WTC11 (cell line): ENCODE measurements around the gene PNLIPRP1. TPM values are rescaled to one million over a fixed set of nuclear protein-coding genes. Genes with fewer than 3 reads are reported as not detected.

Experiments
- ATAC-seq: fragments of 200-7000 bp; cut with Tn5 transposase; 2 replicates; pipeline ENCODE4 v1.10.0; 2021; ENCODE audit warnings: mild to moderate bottlenecking, moderate library complexity
- CTCF ChIA-PET: fragments of 300-600 bp; sonication (Branson Sonifier 250); formaldehyde crosslinking; loops from one replicate; lab custom pipeline; 2021; ENCODE audit warnings: antibody characterized with exemption; lab: Charles Lee
- POLR2A ChIA-PET: fragments of 350-600 bp; sonication (Branson Sonifier 250); formaldehyde crosslinking; loops from one replicate; lab custom pipeline; 2021; ENCODE audit warnings: antibody characterized with exemption; lab: Charles Lee
- DNase-seq: peaks from one replicate; pipeline ENCODE4 v3.0.0; 2021; ENCODE audit warnings: low spot score
- H3K27ac Mint-ChIP-seq: 2 replicates; pipeline ENCODE4 v1.8.0; 2021; ENCODE audit warnings: mixed read lengths
- H3K27me3 Mint-ChIP-seq: 2 replicates; pipeline ENCODE4 v1.8.0; 2021; ENCODE audit warnings: low read depth, mild to moderate bottlenecking, moderate library complexity, mixed read lengths
- H3K36me3 Mint-ChIP-seq: 2 replicates; pipeline ENCODE4 v1.8.0; 2021; ENCODE audit warnings: mixed read lengths
- H3K4me1 Mint-ChIP-seq: 2 replicates; pipeline ENCODE4 v1.8.0; 2022; ENCODE audit warnings: mixed read lengths
- H3K4me3 Mint-ChIP-seq: 2 replicates; pipeline ENCODE4 v1.8.0; 2021; ENCODE audit warnings: mild to moderate bottlenecking, moderate library complexity, mixed read lengths
- H3K9me3 Mint-ChIP-seq: 2 replicates; pipeline ENCODE4 v1.8.0; 2021; ENCODE audit warnings: mixed read lengths
- AR ChIP-seq: fragments of 250-450 bp; sonication (Bioruptor Pico); IDR thresholded peaks from 2 replicates; pipeline ENCODE4 v1.9.0; 2021; ENCODE audit warnings: mild to moderate bottlenecking
- ARID4B ChIP-seq: sonication (generic); formaldehyde crosslinking; IDR thresholded peaks from 2 replicates; pipeline ENCODE4 v1.8.0; 2023; ENCODE audit warnings: missing genetic modification reagents, mild to moderate bottlenecking, borderline replicate concordance
- CBFB ChIP-seq: sonication (generic); formaldehyde crosslinking; IDR thresholded peaks from 2 replicates; pipeline ENCODE4 v1.8.1; 2022; ENCODE audit warnings: mild to moderate bottlenecking, low read depth, missing genetic modification reagents
- CDX4 ChIP-seq: fragments of 250-450 bp; sonication (Bioruptor Pico); IDR thresholded peaks from 2 replicates; pipeline ENCODE4 v1.9.0; 2021; ENCODE audit warnings: moderate library complexity, mild to moderate bottlenecking, inconsistent platforms, borderline replicate concordance
- CREM ChIP-seq: sonication (generic); formaldehyde crosslinking; IDR thresholded peaks from 2 replicates; pipeline ENCODE4 v1.8.1; 2022; ENCODE audit warnings: mild to moderate bottlenecking, missing genetic modification reagents, moderate library complexity
- CTCF ChIP-seq: fragments of 200-600 bp; IDR thresholded peaks from 2 replicates; pipeline ENCODE4 v1.8.0; 2022; ENCODE audit warnings: antibody characterized with exemption
- ELF4 ChIP-seq: sonication (generic); formaldehyde crosslinking; IDR thresholded peaks from 2 replicates; pipeline ENCODE4 v1.8.1; 2022; ENCODE audit warnings: low read depth, mild to moderate bottlenecking, moderate library complexity, missing genetic modification reagents
- ERG ChIP-seq: fragments of 250-450 bp; sonication (Bioruptor Pico); IDR thresholded peaks from 2 replicates; pipeline ENCODE4 v1.8.0; 2021; ENCODE audit warnings: mild to moderate bottlenecking
- ETV6 ChIP-seq: sonication (generic); formaldehyde crosslinking; IDR thresholded peaks from 2 replicates; pipeline ENCODE4 v1.8.1; 2022; ENCODE audit warnings: mild to moderate bottlenecking, missing genetic modification reagents
- FOXK1 ChIP-seq: sonication (generic); formaldehyde crosslinking; IDR thresholded peaks from 2 replicates; pipeline ENCODE4 v1.8.0; 2022; ENCODE audit warnings: mild to moderate bottlenecking, moderate library complexity, missing genetic modification reagents
- FOXP1 ChIP-seq: sonication (generic); formaldehyde crosslinking; IDR thresholded peaks from 2 replicates; pipeline ENCODE4 v1.8.0; 2022; ENCODE audit warnings: missing genetic modification reagents, mild to moderate bottlenecking, moderate library complexity, borderline replicate concordance
- GTF2I ChIP-seq: fragments of 250-450 bp; sonication (Bioruptor Pico); conservative IDR thresholded peaks from 2 replicates; pipeline ENCODE4 v1.4.0; 2021; ENCODE audit warnings: mild to moderate bottlenecking
- IRF1 ChIP-seq: sonication (generic); formaldehyde crosslinking; IDR thresholded peaks from 2 replicates; pipeline ENCODE4 v1.8.0; 2023; ENCODE audit warnings: missing genetic modification reagents
- IRF2 ChIP-seq: sonication (generic); formaldehyde crosslinking; IDR thresholded peaks from 2 replicates; pipeline ENCODE4 v1.8.0; 2022; ENCODE audit warnings: low read depth, missing genetic modification reagents, borderline replicate concordance
- SMAD3 ChIP-seq: sonication (generic); formaldehyde crosslinking; IDR thresholded peaks from 2 replicates; pipeline ENCODE4 v1.8.0; 2022; ENCODE audit warnings: missing genetic modification reagents, mild to moderate bottlenecking, borderline replicate concordance
- SMAD4 ChIP-seq: sonication (generic); formaldehyde crosslinking; IDR thresholded peaks from 2 replicates; pipeline ENCODE4 v1.8.0; 2022; ENCODE audit warnings: mild to moderate bottlenecking, missing genetic modification reagents
- ZNF219 ChIP-seq: sonication (generic); formaldehyde crosslinking; IDR thresholded peaks from 2 replicates; pipeline ENCODE4 v1.8.0; 2023; ENCODE audit warnings: missing genetic modification reagents, mild to moderate bottlenecking, borderline replicate concordance
- ZNF263 ChIP-seq: sonication (generic); formaldehyde crosslinking; IDR thresholded peaks from 2 replicates; pipeline ENCODE4 v1.8.1; 2022; ENCODE audit warnings: low read depth, mild to moderate bottlenecking, moderate library complexity, missing genetic modification reagents
- ZNF425 ChIP-seq: fragments of 250-450 bp; sonication (Bioruptor Pico); conservative IDR thresholded peaks from 2 replicates; pipeline ENCODE4 v1.9.0; 2021; ENCODE audit warnings: mild to moderate bottlenecking
- ZNF671 ChIP-seq: fragments of 250-450 bp; sonication (Bioruptor Pico); IDR thresholded peaks from 2 replicates; pipeline ENCODE4 v1.8.0; 2021; ENCODE audit warnings: mild to moderate bottlenecking
- total RNA-seq: library from RNA; stranded (reverse); gene quantifications from 3 replicates; pipeline ENCODE4 v1.2.3, GENCODE V29; 2021

The PNLIPRP1 gene
- total RNA-seq, 1 experiment from 2014 or later, result 0.68 TPM

GRCh38 chr10:116593139-116593740 lies 2.5 kb downstream of the PNLIPRP1 start:
- Mint-ChIP-seq H3K4me1 (peaks cover 6% of the 10 kb centered on the region), H3K4me3 (no peak overlapping the region), H3K9me3 (peaks cover 6% of the 10 kb centered on the region), H3K27ac (no peak overlapping the region), H3K36me3 (no peaks in the 10 kb centered on the region), H3K27me3 (no peaks in the 10 kb centered on the region)
- DNase-seq (no peak), ATAC-seq (no peak)
- CTCF ChIA-PET, result interaction anchor here (0.7 to 1.0 kb wide), 3 partner anchors 72 to 113 kb away, joined by 3 to 4 read pairs (median 3); no protein-coding TSS in a partner anchor
- TF ChIP-seq CTCF, result no peak
- no peak for TF ChIP-seq CREM
- no peak for TF ChIP-seq GTF2I
- TF ChIP-seq ZNF263 (CRISPR knock-in tag), result no peak
- TF ChIP-seq ZNF671, result no peak
- TF ChIP-seq CBFB (CRISPR knock-in tag), result no peak
- TF ChIP-seq ZNF425 (CRISPR knock-in tag), result no peak
- no peak for TF ChIP-seq ARID4B (CRISPR knock-in tag)
- TF ChIP-seq ERG (CRISPR knock-in tag), result no peak
- no peak for TF ChIP-seq IRF2 (CRISPR knock-in tag)
- no peak for TF ChIP-seq ZNF219 (CRISPR knock-in tag)
- no peak for TF ChIP-seq IRF1
- POLR2A ChIA-PET, result no interaction called here

GRCh38 chr10:116594525-116595035 lies 3.8 kb downstream of the PNLIPRP1 start:
- DNase-seq (no peak), ATAC-seq (no peak)
- Mint-ChIP-seq H3K27ac (no peak overlapping the region), H3K4me1 (peaks cover 6% of the 10 kb centered on the region), H3K36me3 (no peaks in the 10 kb centered on the region), H3K27me3 (no peaks in the 10 kb centered on the region), H3K4me3 (no peak overlapping the region), H3K9me3 (no peaks in the 10 kb centered on the region)
- ChIA-PET CTCF (interaction anchor here (1.0 kb wide), 1 partner anchor 96 kb away, joined by 3 read pairs; no protein-coding TSS in a partner anchor), POLR2A (no interaction called here)
- TF ChIP-seq AR (CRISPR knock-in tag), result no peak
- no peak for TF ChIP-seq FOXK1 (CRISPR knock-in tag)
- no peak for TF ChIP-seq CDX4 (CRISPR knock-in tag)
- TF ChIP-seq ELF4 (CRISPR knock-in tag), result no peak
- TF ChIP-seq ZNF263 (CRISPR knock-in tag), result no peak
- no peak for TF ChIP-seq ZNF219 (CRISPR knock-in tag)
- no peak for TF ChIP-seq SMAD4 (CRISPR knock-in tag)
- TF ChIP-seq SMAD3, result no peak
- TF ChIP-seq ETV6, result no peak
- no peak for TF ChIP-seq FOXP1 (CRISPR knock-in tag)
